NCI-H2227 treated with DMSO at 0.1 percent for 48 hours (cell line): ENCODE measurements around the gene VN1R2.
A peak's percentile ranks its signal among the peaks of the same experiment; 100 is the strongest.
"Not testable (repeated sequence)": the region's sequence is repeated elsewhere in the genome, so short reads cannot be mapped to it uniquely, and the experiment has no call there.

Source experiments
- DNase-seq: peaks from one replicate; lab custom pipeline; 2025; lab: John Stamatoyannopoulos, UW

The VN1R2 gene

DNA sequence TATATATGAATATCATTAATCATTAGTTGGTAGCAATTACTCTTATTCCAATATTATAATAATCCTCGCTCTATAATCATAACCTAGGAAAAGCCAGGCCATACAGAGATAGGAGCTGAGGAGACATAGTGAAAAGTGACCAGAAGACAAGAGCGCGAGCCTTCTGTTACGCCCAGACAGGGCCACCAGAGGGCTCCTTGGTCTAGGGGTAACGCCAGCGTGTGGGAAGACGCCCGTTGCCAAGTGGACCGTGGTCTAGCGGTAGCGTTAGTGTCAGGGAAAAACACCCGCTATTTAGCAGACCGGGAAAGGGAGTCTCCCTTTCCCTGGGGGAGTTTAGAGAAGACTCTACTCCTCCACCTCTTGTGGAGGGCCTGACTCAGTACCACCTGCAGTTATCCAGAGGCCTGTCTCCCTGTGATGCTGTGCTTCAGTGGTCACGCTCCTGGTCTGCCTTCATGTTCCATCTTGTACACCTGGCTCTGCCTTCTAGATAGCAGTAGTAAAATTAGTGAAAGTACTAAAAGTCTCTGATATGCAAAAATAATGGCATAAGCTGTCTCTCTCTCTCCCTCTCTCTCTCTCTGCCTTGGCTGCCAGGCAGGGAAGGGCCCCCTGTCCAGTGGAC is at the start of gene VN1R2:
TSS of gene VN1R2 (plus strand) at position 578 of the 628 bp plus-strand sequence. CDS start 84 bp downstream, outside the sequence.
- DNase-seq, result not testable (repeated sequence)

- not testable (repeated sequence) for DNase-seq
Observed at GRCh38 chr19:53211554-53211953, 46.5 kb upstream of the VN1R2 start.

- DNase-seq, result no peak
Observed at GRCh38 chr19:53212703-53213320, 45.3 kb upstream of the VN1R2 start.

DNA sequence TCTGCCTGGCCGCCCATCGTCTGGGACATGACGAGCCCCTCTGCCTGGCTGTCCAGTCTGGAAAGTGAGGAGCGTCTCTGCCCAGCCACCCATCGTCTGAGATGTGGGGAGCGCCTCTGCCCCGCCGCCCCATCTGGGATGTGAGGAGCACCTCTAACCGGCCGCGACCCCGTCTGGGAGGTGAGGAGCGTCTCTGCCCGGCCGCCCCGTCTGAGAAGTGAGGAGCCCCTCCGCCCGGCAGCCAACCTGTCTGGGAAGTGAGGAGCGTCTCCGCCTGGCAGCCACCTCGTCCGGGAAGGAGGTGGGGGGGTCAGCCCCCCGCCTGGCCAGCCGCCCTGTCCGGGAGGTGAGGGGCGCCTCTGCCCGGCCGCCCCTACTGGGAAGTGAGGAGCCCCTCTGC is 35.4 kb upstream of the VN1R2 start:
- DNase-seq, result not testable (repeated sequence)

DNA sequence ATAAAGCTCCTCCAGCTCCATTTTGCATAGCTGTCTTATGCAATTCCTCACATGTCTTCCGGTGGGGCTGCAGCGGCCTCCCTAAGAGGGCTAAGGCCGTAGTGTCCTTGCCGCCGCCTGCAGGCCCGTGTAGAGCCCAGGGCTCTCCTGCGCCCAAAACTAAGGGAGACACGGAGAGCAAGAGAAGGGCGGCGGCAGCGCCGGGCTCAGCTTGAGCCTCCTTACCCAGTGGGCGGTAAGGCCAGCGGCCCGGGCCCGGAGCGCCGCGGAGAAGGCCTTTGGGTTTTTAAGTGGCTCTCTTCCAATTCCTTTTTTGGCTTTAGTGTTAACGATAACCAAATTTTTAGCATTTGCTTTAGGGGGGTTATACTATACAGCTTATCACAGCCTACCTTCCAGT is 33.5 kb upstream of the VN1R2 start:
- no peak for DNase-seq

- no peak for DNase-seq
Observed at GRCh38 chr19:53237114-53237777, 20.8 kb upstream of the VN1R2 start.

DNA sequence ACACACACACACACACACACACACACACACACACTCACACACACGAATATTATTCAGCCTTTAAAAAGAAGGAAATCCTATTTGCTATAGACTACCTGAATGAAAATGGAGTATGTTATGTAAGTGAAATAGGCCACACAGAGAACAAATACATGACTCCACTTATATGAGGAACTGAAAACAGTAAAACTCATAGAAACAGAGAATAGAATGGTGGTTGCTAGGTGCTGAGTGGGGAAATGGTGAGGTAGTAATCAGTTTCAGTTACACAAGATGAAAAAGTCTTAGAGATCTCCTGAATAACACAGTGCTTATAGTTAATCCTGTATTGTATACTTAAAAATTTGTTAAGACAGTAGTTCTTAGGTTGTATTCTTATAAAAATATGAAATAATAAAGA is 11.6 kb upstream of the VN1R2 start:
- DNase-seq, result no peak

DNA sequence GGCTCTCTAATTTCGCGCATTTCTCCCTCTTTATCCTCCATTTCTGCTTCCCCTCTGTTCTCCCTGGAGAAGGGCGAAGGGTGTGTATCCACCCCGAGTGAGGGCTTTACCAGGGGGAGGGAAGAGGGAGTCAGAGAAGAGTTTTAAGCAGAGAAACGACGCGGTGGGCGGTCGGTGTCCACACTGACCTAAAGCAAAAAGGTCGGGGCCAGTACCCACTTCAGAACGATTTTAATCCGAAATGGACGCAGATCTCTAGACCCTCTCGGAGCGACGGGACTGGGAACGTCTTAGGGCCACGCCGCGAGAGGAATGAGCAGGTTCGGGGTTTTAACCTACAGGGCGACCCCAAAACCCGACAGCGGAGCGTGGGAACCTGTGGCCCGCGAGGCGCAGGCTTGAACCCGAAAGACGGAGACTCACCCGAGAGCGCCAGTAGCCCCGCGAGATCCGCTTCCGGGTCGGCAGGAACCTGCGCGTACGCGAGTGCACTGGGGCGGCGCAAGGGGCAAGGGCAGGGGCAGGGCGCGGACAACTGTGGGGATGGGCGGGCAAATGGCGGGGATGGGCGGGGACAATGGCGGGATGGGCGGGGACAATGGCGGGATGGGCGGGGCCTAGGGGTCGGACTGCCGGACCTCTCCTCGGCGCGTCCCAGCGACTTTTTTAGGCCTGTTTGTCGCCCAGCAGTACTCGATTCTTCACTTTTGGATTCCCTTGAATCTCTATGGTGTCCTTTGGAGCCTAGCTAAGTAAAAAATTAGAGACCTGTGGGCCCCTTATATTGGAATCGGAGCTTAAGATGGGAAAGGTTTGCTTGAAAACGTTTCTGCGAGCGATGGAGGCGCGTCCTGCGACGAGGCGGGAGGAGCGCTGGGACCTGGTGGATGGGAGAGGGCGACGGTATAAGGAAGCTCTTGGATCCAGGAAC is 3.4 kb upstream of the VN1R2 start, which contains the start of gene ZNF677:
TSS of gene ZNF677 (minus strand) at position 463 of the 931 bp plus-strand sequence. CDS start 3,323 bp downstream, outside the sequence.
- DNase-seq, result peak; percentile 97

GRCh38 chr19:53267623-53268022 is 9.5 kb downstream of the VN1R2 start, which contains the start of gene VN1R4:
VN1R4 (minus strand) TSS chr19:53267723; CDS start chr19:53267665, 58 bp downstream.
- DNase-seq, result not testable (repeated sequence)

GRCh38 chr19:53269861-53270260 is 11.8 kb downstream of the VN1R2 start:
- not testable (repeated sequence) for DNase-seq

DNA sequence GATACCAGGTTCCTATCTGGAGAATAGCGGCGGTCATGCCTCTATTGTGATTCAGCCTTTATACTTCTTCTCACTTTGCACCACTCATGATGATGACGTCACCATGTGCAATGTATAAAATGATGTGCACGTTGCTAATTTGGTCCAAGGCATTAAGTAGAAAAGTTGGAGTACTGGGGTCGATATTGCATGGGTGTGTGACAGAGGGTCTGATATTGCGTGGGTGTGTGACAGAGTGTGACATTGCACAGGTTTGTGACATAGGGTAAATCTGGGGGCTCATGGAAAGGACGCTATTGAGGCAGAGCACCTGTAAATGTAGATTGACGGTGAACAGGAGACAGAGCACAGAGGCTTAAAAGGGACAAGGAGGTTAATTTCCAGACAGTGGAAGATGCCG is 14.0 kb downstream of the VN1R2 start:
- no peak for DNase-seq

DNA sequence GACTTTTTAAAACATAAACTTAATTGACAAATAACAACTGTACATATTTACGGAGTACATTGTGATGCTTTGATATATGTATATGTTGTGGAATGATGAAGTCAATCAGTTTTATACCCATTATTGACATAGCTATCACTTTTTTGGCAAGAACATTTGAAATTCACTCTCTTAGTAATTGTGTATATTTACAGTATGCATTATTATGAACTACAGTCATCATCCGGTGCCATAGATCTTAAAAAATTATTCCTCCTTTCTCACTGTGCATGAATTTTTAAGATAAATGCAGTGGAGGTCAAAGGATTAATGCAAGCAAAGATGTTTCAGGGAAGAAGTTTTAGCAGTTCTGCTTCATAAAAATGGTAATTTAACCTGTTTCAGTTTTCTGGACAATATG is 17.4 kb downstream of the VN1R2 start:
- no peak for DNase-seq

DNA sequence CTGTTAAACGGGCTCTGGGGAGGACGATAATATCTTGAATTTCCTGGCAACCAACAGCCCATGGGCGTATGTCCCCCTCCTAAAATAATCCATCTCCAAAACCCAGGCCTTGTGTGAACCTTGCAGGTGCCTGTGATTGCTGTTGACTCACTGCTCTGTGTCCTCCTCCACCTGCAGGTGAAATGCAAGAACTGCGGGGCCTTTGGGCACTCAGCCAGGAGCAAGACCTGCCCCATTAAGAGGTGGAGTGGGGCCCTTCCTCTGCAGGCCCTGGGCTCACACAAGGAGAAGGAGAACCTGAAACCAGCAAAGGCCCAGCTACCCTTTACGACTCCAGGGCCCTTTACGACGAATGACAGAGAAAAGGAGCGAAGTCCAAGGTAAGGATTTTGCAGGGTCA is 23.9 kb downstream of the VN1R2 start:
- DNase-seq, result not testable (repeated sequence)

DNA sequence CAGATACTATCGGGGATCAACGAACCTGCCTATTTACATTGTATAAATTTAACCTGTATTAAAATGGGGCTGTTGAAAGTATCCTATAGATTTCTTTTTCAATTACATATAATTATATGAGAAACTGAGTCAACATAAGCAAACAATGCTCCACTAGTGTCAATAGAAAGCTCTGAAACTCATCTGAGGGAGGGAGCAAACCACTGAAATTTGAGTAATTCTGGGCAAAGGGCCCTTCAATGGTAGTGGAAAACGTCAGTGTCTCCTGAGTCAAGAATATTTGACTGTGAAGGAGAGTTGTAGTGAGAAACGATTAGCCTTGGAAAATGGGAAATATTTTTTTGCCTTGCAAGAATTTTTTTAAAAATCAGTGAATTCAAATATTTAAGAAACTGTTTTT is 27.0 kb downstream of the VN1R2 start:
- no peak for DNase-seq

GRCh38 chr19:53290758-53291549 is 32.9 kb downstream of the VN1R2 start:
- DNase-seq, result no peak

GRCh38 chr19:53294786-53295441 is 36.8 kb downstream of the VN1R2 start:
- no peak for DNase-seq

GRCh38 chr19:53301341-53301740 is 43.2 kb downstream of the VN1R2 start:
- DNase-seq, result not testable (repeated sequence)

DNA sequence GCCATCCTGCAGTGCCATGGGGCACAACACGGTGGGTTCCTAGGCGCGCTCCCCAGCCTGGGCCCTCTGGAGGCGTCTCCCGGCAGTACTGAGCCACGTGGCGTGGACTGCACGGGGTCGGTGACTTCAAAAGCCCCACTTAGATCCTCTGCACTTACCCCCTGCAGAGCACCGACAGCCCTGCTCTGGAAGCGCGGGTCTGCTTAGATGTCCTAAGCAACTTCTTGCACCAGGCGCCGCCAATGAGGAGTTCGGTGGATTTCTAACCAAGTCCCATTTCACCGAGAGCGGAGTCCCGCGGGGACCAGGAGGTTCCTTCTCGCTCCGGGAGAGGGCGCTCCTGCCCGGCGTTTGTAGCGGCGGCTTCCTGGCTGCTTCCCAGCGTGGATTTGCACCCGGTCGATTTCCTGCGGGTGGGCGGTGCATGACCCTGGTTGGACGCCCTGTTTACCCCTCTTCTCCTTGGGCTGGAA is 50.3 kb downstream of the VN1R2 start:
- DNase-seq, result no peak
